GM12865 (cell line): Measurements from ENCODE around the gene CD6.

Source experiments
- DNase-seq: peaks from one replicate; pipeline ENCODE4 v3.0.0; 2010; ENCODE audit warnings: low read depth
- H3K4me3 ChIP-seq: 2 replicates; pipeline ENCODE4 v1.5.1; 2011; ENCODE audit warnings: mild to moderate bottlenecking, low read depth, low read length, control low read depth
- CTCF ChIP-seq: IDR thresholded peaks from 2 replicates; pipeline ENCODE4 v1.5.1; 2011; ENCODE audit warnings: low read length, control low read depth, low read depth, inconsistent platforms; ENCODE audit not compliant: insufficient read depth; ENCODE audit errors: missing control alignments

Gene CD6

GRCh38 chr11:60930394-60930793, 41.1 kb upstream of the CD6 start:
- H3K4me3 ChIP-seq: no peak overlapping the region
- no peak for TF ChIP-seq CTCF
- no peak for DNase-seq

DNA sequence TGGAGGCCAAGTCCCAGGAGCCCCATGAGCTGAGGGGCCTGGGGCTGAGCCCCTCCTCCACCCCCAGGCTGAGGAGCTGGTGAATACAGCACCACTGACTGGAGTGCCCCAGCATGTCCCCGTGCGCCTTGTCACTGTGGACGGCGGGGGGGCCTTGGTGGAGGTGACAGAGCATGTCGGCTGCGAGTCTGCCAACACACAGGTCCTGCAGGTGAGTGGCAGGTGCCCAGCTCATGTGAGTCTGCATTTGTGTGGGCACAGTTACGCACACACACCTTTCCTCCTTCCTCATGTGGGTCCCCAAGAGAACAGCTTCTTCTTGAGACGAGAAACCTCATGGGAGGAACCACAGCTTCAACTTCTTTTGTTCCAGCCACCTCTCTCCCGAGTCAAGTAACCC, 39.6 kb upstream of the CD6 start:
- DNase-seq: no peak
- no peak overlapping the region for H3K4me3 ChIP-seq

DNA sequence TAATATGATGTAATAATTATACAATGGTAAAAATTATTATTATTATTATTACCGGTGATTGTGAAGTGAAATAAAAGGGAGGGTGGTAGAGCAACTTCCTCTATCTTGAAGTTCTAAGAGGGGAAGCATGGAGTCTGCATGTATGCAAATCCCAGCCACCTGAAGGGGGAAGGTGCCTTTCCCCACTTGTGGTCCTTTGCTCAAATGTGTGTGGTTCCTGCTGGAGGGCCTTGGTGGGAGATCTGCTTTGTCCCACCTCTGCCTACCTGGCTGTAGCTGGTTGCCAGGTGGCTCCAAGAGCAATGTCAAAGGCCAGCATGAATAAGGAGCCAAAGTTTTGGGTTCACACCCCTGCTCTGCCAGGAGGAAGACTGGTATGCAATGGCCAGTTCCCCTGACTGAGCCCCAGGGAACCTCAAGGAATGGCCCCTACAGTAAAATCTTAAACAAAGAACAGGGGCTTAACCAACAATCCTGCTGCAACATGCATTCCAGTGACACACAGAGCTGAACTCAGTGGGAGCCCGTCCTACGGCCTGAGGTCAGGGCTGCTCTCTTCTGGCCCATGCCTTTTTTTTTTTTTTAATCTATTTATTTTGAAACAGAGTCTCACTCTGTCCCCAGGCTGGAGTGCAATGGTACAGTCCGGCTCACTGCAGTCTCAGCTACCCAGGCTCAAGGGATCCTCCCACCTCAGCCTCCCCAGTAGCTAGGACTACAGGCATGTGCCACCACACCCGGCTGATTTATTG, 38.7 kb upstream of the CD6 start:
- TF ChIP-seq CTCF: no peak
- no peak overlapping the region for H3K4me3 ChIP-seq
- DNase-seq: no peak

More for the DNA sequence above, 39.6 kb upstream of the CD6 start:
- no peak for TF ChIP-seq CTCF

DNA sequence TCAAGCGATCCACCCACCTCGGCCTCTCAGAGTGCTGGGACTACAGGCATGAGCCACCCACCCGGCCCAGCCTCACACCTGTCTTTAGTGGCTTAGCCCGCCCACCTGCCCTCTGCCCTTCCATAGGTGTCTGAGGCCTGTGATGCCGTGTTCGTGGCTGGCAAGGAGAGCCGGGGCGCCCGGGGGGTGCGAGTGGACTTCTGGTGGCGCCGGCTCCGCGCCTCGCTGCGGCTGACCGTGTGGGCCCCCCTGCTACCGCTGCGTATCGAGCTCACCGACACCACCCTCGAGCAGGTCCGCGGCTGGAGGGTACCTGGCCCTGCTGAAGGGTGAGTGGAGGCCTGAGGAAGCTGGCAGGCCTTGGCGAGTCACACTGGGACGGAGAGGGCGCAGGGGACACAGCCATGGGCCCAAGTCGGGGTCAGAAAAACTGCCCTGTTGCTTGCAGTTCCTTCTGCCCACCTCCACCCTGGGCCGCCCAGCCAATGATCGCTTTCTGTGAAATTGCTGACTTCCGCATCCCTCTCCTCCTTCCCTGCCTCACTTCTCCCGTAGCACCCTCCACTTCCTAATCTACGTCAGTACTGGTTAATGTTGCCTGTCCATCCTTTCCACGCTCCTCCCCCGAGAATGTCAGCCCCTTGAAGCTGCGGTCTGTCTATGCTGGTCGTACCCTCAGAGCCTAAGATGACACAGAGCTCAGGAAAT, 37.9 kb upstream of the CD6 start:
- no peak overlapping the region for H3K4me3 ChIP-seq
- TF ChIP-seq CTCF: no peak
- no peak for DNase-seq

- TF ChIP-seq CTCF: no peak
- no peak overlapping the region for H3K4me3 ChIP-seq
- DNase-seq: no peak
Measured at GRCh38 chr11:60934124-60934789, 37.2 kb upstream of the CD6 start.

DNA sequence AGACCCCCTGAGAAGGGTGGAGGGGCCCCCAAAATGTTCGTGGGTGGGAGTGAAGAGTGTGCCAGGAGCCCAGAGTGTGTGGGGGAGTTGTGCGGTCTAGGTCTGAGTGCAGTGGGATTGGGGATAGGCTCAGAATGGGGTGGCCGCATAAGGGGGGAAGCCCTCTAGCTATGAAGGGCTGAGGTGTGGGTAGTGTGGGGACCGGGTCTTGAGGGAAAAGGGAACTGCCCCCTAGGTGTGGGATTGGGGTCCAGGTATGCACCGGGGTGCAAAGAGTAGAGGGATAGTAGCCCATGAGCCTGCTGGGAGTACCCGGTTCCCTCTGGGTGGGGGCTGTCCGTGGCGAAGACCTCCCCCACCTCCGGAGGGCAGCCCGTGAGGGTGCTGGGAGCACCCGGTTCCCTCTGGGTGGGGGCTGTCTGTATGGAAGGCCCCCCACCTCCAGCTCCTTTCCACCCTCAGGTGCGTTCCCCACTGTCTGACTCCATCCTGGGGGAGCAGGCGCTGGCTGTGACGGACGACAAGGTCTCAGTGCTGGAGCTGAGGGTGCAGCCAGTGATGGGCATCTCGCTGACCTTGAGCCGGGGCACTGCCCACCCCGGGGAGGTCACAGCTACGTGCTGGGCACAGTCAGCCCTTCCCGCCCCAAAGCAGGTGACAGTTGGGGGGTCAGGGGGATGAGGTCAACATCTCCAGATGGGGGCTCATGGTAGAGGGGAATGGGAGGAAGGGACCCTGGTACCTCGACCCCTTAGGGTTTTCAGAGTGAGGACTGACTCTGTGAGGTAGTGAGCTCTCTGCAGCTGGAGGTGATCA, 36.5 kb upstream of the CD6 start:
- no peak for DNase-seq
- H3K4me3 ChIP-seq: no peak overlapping the region
- TF ChIP-seq CTCF: no peak
